Lower leg skin (tissue), 3 donors: ENCODE data around the gene PGAM2.
"Not testable (repeated sequence)": the region's sequence is repeated elsewhere in the genome, so short reads cannot be mapped to it uniquely, and the experiment has no call there.

Experiments
- CTCF ChIP-seq, 3 donors: fragments of 450-650 bp; IDR thresholded peaks; one replicate each; pipeline ENCODE4 v1.5.1; 2016; ENCODE audit warnings: antibody characterized with exemption in 3 of 3, mild to moderate bottlenecking in 3 of 3, moderate library complexity in 2 of 3
- POLR2A ChIP-seq, 2 donors: fragments of 450-650 bp; IDR thresholded peaks; one replicate each; pipeline ENCODE4 v1.6.1; 2016 to 2017; ENCODE audit warnings: antibody characterized with exemption in 2 of 2, mild to moderate bottlenecking in 1 of 2, moderate library complexity in 1 of 2

- TF ChIP-seq CTCF, POLR2A (IDR thresholded peaks at IDR 0.05): not testable (repeated sequence)
Observed at GRCh38 chr7:44031319-44031718, 34.0 kb downstream of the PGAM2 start.
